OCI-LY3 (cell line): ENCODE data around the gene KLK2.

Experiments
- CTCF ChIP-seq: fragments of 200-600, 300-600 bp; sonication (generic); IDR thresholded peaks from 2 replicates; pipeline ENCODE4 v1.5.1; 2014; ENCODE audit warnings: antibody characterized with exemption, low read length, low read depth
- EZH2phosphoT487 ChIP-seq: fragments of 200-600 bp; shearing (Covaris generic); IDR thresholded peaks from 2 replicates; pipeline ENCODE4 v1.6.1; 2018; ENCODE audit warnings: antibody characterized with exemption, mixed run types, low read depth

- TF ChIP-seq CTCF: no peak
- no peak for TF ChIP-seq EZH2phosphoT487
Observed at GRCh38 chr19:50921426-50922316, 48.4 kb downstream of the KLK2 start.
